Pancreas (tissue), 10 donors: Measurements from ENCODE around the gene HOXB5. TPM values are rescaled to one million over a fixed set of nuclear protein-coding genes. Genes with fewer than 3 reads are reported as not detected.
A peak's percentile ranks its signal among the peaks of the same experiment; 100 is the strongest.

Source experiments
- ATAC-seq, 4 donors: fragments of 200-7000 bp; cut with Tn5 transposase; one replicate each; pipeline versions ENCODE4 v1.8.0 to v1.9.1; 2020; ENCODE audit warnings: mild to moderate bottlenecking in 4 of 4, moderate library complexity in 4 of 4
- DNase-seq, 6 donors: peaks; one replicate each; pipeline ENCODE4 v3.0.0-alpha.2; 2020
- FAIRE-seq: peaks from 2 replicates; lab custom pipeline; 2012; peaks lifted over from hg19 to GRCh38; lab: Jason Lieb, UNC
- H3K27ac ChIP-seq, 4 donors: fragments of 200-600 bp; sonication (generic); 1 replicate in 3 of 4; 2 replicates in 1 of 4; pipeline versions ENCODE4 v1.5.0 to v1.8.0; 2020
- H3K27me3 ChIP-seq, 4 donors: fragments of 200-600 bp; one replicate each; pipeline ENCODE4 v1.8.0; 2021
- H3K36me3 ChIP-seq, 3 donors: fragments of 200-600 bp; sonication (generic) in 1 of 3; one replicate each; pipeline versions ENCODE4 v1.5.0 to v1.8.0; 2020 to 2021
- H3K4me1 ChIP-seq, 3 donors: fragments of 200-600 bp; one replicate each; pipeline ENCODE4 v1.8.0; 2021
- H3K4me3 ChIP-seq, 4 donors: fragments of 200-600 bp; sonication (generic) in 2 of 4; one replicate each; pipeline versions ENCODE4 v1.5.0 to v1.8.0; 2020 to 2021
- H3K9me3 ChIP-seq, 4 donors: fragments of 200-600 bp; one replicate each; pipeline ENCODE4 v1.8.0; 2021
- WGBS, 2 donors: extraction: QIAGEN DNeasy Blood & Tissue Kit; methylation state at CpG; one replicate each; pipeline ENCODE4 v1.1.7; 2013; 5-methylcytosine and 5-hydroxymethylcytosine counted together
- intact Hi-C, 3 donors: fragments of 100-400 bp; cut with DNase I; formaldehyde crosslinking; loops; one replicate each; pipeline versions ENCODE4 v1.11.1 to v1.14.2; 2022
- microRNA-seq, 2 donors: library from miRNA; unstranded; fragments of <30 nt; microRNA quantifications; one replicate each; pipeline versions ENCODE4 to v1.1.0, GENCODE V29; 2019 to 2020
- polyA plus RNA-seq, 2 donors: library from polyadenylated mRNA; stranded (reverse); fragments of 200-250 nt; gene quantifications; one replicate each; pipeline ENCODE4 v1.2.3, GENCODE V29; 2013
- total RNA-seq, 6 donors: library from RNA; stranded (reverse); fragmentation: NEBNext Ultra II Directional in 4 of 6; extraction: Animal tissue kit (Norgen Biotek cat#: 25700) in 4 of 6; gene quantifications; one replicate each; pipeline versions ENCODE4 v1.2.1 to v1.2.4, GENCODE V29; 2021 to 2023
- TF ChIP-seq, protein P1 (sequence below), 4 donors: fragments of 200-600 bp; sonication (generic) in 3 of 4; IDR thresholded peaks; one replicate each; pipeline versions ENCODE4 v1.5.0 to v1.8.0; 2021; ENCODE audit warnings: antibody characterized with exemption in 4 of 4
- donor health status: healthy with polysubstance abuse.
- donor health status: DM: no; HTN: no; CAD: no; lungs with moderate emphysema.
- donor health status: DM: no; HTN: no; CAD: no.
- donor health status: control.
- donor health status: control.
- donor health status: Bipolar disorder and iron deficiency.
- donor health status: DM: yes; HTN: yes; CAD: no.
- donor health status: DM: no; HTN: no; CAD: no.
- donor health status: DM: no; HTN: no; CAD: no.
- donor health status: DM: yes; HTN: yes; CAD: no.

HOXB5 gene
- total and polyA plus RNA-seq, 8 donors = 0.19 to 1.0 (median 0.38) TPM

DNA sequence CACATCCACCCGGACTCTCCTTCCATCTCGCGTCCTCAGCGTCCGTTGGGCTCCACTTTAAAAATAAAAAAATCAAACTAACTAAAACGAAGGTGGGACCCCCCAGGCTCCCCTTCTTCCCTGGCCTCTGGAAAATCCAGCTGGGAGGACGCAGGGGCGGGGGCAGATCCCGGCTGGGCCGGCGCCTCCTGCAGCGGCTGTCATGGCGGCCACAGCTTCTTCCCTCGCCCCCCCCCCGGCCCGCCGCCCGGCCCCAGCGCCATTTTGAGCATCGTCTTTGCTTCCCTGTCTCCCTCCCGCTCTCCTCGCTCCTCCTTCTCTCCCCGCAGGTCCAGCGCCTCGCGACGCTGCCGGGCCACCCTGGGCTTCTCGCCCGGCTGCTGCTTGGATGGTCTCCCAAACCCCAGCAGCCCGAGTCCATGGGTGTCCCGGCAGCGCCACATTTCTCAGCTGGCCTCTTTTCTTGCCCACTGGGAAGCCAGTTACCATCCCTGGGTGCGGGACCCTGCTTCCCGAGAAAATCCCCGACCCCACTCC is 51.9 kb downstream of the HOXB5 start:
- Histone ChIP-seq H3K27me3 (peaks cover 0 to 32% (median 0%) of the 10 kb centered on the region in 4 donors), H3K9me3 (no peaks in the 10 kb centered on the region), H3K36me3 (no peaks in the 10 kb centered on the region), H3K4me3 (peak overlapping the region; percentile 8 to 54 (median 25)), H3K4me1 (no peaks in the 10 kb centered on the region), H3K27ac (peak overlapping the region in 2 of 4 donors; percentile 70 to 72)
- DNase-seq (peak in 2 of 6 donors; percentile 30 to 55), ATAC-seq (peak in 3 of 4 donors; percentile 44 to 57 (median 46)), FAIRE-seq (no peak)
- 5 to 8% methylated on average over 28 to 34 of the region's 36 CpGs for WGBS, 2 donors
- intact Hi-C loops = no loop called here
- TF ChIP-seq, protein P1, sequence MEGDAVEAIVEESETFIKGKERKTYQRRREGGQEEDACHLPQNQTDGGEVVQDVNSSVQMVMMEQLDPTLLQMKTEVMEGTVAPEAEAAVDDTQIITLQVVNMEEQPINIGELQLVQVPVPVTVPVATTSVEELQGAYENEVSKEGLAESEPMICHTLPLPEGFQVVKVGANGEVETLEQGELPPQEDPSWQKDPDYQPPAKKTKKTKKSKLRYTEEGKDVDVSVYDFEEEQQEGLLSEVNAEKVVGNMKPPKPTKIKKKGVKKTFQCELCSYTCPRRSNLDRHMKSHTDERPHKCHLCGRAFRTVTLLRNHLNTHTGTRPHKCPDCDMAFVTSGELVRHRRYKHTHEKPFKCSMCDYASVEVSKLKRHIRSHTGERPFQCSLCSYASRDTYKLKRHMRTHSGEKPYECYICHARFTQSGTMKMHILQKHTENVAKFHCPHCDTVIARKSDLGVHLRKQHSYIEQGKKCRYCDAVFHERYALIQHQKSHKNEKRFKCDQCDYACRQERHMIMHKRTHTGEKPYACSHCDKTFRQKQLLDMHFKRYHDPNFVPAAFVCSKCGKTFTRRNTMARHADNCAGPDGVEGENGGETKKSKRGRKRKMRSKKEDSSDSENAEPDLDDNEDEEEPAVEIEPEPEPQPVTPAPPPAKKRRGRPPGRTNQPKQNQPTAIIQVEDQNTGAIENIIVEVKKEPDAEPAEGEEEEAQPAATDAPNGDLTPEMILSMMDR (IDR thresholded peaks at IDR 0.05) = no peak

Small RNA genes within 50 kb of the gene (microRNA-seq; reads per million reads assigned to microRNA genes)
- 0 to 0.29 reads per million in 2 donors for gene MIR196A1

Other genes with a start within 250 kb of the HOXB5 start
- 1 to 10 TPM in 5 of 6 donors, under 1 TPM in 1; 0.92 to 5.2 (median 2.8) TPM for gene SKAP1, start 163.6 kb downstream of the HOXB5 start, total RNA-seq
- gene SKAP1, start 163.6 kb downstream of the HOXB5 start, polyA plus RNA-seq = 1 to 10 TPM; 2.9 to 3.2 TPM
- not detected for gene HOXB1, start 62.8 kb downstream of the HOXB5 start, total RNA-seq
- gene HOXB1, start 62.8 kb downstream of the HOXB5 start, polyA plus RNA-seq = not detected
- gene HOXB2, start 48.7 kb downstream of the HOXB5 start, total RNA-seq = 1 to 10 TPM in 3 of 6 donors, under 1 TPM in 3; 0.39 to 5.1 (median 1.3) TPM
- gene HOXB2, start 48.7 kb downstream of the HOXB5 start, polyA plus RNA-seq = 1 to 10 TPM; 2.2 to 4.6 TPM
- 1 to 10 TPM in 1 of 6 donors, under 1 TPM in 5; 0.22 to 2.5 (median 0.57) TPM for gene HOXB4, start 15.4 kb downstream of the HOXB5 start, total RNA-seq
- gene HOXB4, start 15.4 kb downstream of the HOXB5 start, polyA plus RNA-seq = under 1 TPM; 0.89 to 0.91 TPM
- gene HOXB3, start 3.5 kb downstream of the HOXB5 start, total RNA-seq = 1 to 10 TPM; 1.1 to 5.6 (median 1.6) TPM
- 1 to 10 TPM; 3.3 to 5.6 TPM for gene HOXB3, start 3.5 kb downstream of the HOXB5 start, polyA plus RNA-seq
- gene HOXB6, start 11.2 kb upstream of the HOXB5 start, total RNA-seq = 1 to 10 TPM in 1 of 6 donors, under 1 TPM in 5; 0.12 to 1.2 (median 0.42) TPM
- gene HOXB6, start 11.2 kb upstream of the HOXB5 start, polyA plus RNA-seq = 1 to 10 TPM; 1.8 TPM
- gene HOXB7, start 17.2 kb upstream of the HOXB5 start, total RNA-seq = under 1 TPM in 4 of 6 donors, not detected in 2; 0.35 to 0.94 (median 0.41) TPM
- gene HOXB7, start 17.2 kb upstream of the HOXB5 start, polyA plus RNA-seq = 1 to 10 TPM; 1.1 to 1.3 TPM
- gene HOXB8, start 21.5 kb upstream of the HOXB5 start, total RNA-seq = under 1 TPM in 1 of 6 donors, not detected in 5; 0.09 TPM
- gene HOXB8, start 21.5 kb upstream of the HOXB5 start, polyA plus RNA-seq = under 1 TPM; 0.12 to 0.15 TPM
- gene HOXB9, start 32.6 kb upstream of the HOXB5 start, total RNA-seq = under 1 TPM in 1 of 6 donors, not detected in 5; 0.25 TPM
- gene HOXB9, start 32.6 kb upstream of the HOXB5 start, polyA plus RNA-seq = not detected
- not detected for gene PRAC1, start 128.7 kb upstream of the HOXB5 start, total RNA-seq
- not detected for gene PRAC1, start 128.7 kb upstream of the HOXB5 start, polyA plus RNA-seq
- not detected for gene PRAC2, start 129.4 kb upstream of the HOXB5 start, total RNA-seq
- gene PRAC2, start 129.4 kb upstream of the HOXB5 start, polyA plus RNA-seq = not detected
- under 1 TPM in 1 of 6 donors, not detected in 5; 0.06 TPM for gene HOXB13, start 135.0 kb upstream of the HOXB5 start, total RNA-seq
- gene HOXB13, start 135.0 kb upstream of the HOXB5 start, polyA plus RNA-seq = not detected
- gene TTLL6, start 223.4 kb upstream of the HOXB5 start, total RNA-seq = under 1 TPM; 0.40 to 0.98 (median 0.67) TPM
- gene TTLL6, start 223.4 kb upstream of the HOXB5 start, polyA plus RNA-seq = 1 to 10 TPM; 1.9 to 6.0 TPM
- gene CALCOCO2, start 237.3 kb upstream of the HOXB5 start, total RNA-seq = 10 to 100 TPM; 45.2 to 66.0 (median 57.4) TPM
- gene CALCOCO2, start 237.3 kb upstream of the HOXB5 start, polyA plus RNA-seq = 10 to 100 TPM; 31.2 to 63.9 TPM